K562 (cell line): ENCODE measurements around the gene PCK1. TPM values are rescaled to one million over a fixed set of nuclear protein-coding genes. Genes with fewer than 3 reads are reported as not detected.
A peak's percentile ranks its signal among the peaks of the same experiment; 100 is the strongest.

Experiments used
- KDM2B ChIP-seq: fragments of 250-450 bp; sonication (Bioruptor Pico); IDR thresholded peaks from 2 replicates; pipeline ENCODE4 v1.8.0; 2021; ENCODE audit warnings: mild to moderate bottlenecking, moderate library complexity
- SIX5 ChIP-seq, 2 experiments: IDR thresholded peaks; 2 replicates each; pipeline ENCODE4 v1.6.1; 2011; ENCODE audit warnings: low read length in 2 of 2, borderline replicate concordance in 1 of 2, low read depth in 1 of 2, mild to moderate bottlenecking in 1 of 2, moderate library complexity in 1 of 2; ENCODE audit not compliant: insufficient read depth in 1 of 2
- SLC30A9 ChIP-seq: fragments of 250-450 bp; sonication (Bioruptor Pico); IDR thresholded peaks from 2 replicates; pipeline ENCODE4 v1.8.0; 2022; ENCODE audit warnings: mild to moderate bottlenecking, moderate library complexity
- SOX6 ChIP-seq: fragments of 450-650 bp; IDR thresholded peaks from 2 replicates; pipeline ENCODE4 v1.6.1; 2014; ENCODE audit warnings: mild to moderate bottlenecking
- SREBF1 ChIP-seq: fragments of 150-350 bp; IDR thresholded peaks from 2 replicates; pipeline ENCODE4 v1.6.1; 2014; ENCODE audit warnings: antibody characterized with exemption, low read depth, low read length, borderline replicate concordance
- ZC3H8 ChIP-seq: fragments of 450-650 bp; IDR thresholded peaks from 2 replicates; pipeline ENCODE4 v1.6.1; 2017
- ZNF41 ChIP-seq: fragments of 250-450 bp; sonication (Bioruptor Pico); conservative IDR thresholded peaks from 2 replicates; pipeline ENCODE4 v1.4.0; 2020; ENCODE audit warnings: mild to moderate bottlenecking
- ZNF668 ChIP-seq: fragments of 250-450 bp; sonication (Bioruptor Pico); IDR thresholded peaks from 2 replicates; pipeline ENCODE4 v1.8.0; 2022; ENCODE audit warnings: mild to moderate bottlenecking, inconsistent platforms
- polyA plus RNA-seq, 8 experiments: library from polyadenylated mRNA; depleted of rRNA in 4 of 8; stranded (reverse) in 5 of 8; unstranded in 3 of 8; fragments of >200 nt; fragmentation: Nextera tagmentation in 2 of 8; fragmentation: Illumina TruSeq in 1 of 8; extraction: Ambion mirVana in 2 of 8; extraction: Trizol in 1 of 8; gene quantifications; 2 replicates each; pipeline versions ENCODE4 v1.2.1 to v1.2.3, GENCODE V29; 2011 to 2014; ENCODE audit warnings: inconsistent platforms in 1 of 8, missing spikeins in 1 of 8
- total RNA-seq, 7 experiments: library from RNA; depleted of rRNA in 6 of 7; stranded (reverse); fragments of >200 nt in 6 of 7; fragmentation: Illumina TruSeq in 2 of 7; extraction: Trizol in 2 of 7; gene quantifications; 2 replicates each; pipeline versions ENCODE4 v1.2.1 to v1.2.3, GENCODE V29; 2011 to 2021; ENCODE audit warnings: low replicate concordance in 1 of 7
- TF ChIP-seq, protein P1 (sequence below): fragments of 450-650 bp; IDR thresholded peaks from 2 replicates; pipeline ENCODE4 v1.7.0; 2016; ENCODE audit warnings: borderline replicate concordance
- TF ChIP-seq, protein P2 (sequence below): fragments of 450-650 bp; formaldehyde crosslinking; IDR thresholded peaks from 2 replicates; pipeline ENCODE4 v1.4.0; 2020; ENCODE audit warnings: mild to moderate bottlenecking, moderate library complexity
- TF ChIP-seq, protein P3 (sequence below), 2 experiments: fragments of 450-650 bp in 1 of 2; IDR thresholded peaks; 2 replicates each; pipeline ENCODE4 v1.6.1; 2011 to 2017; ENCODE audit warnings: low read depth in 2 of 2, antibody characterized with exemption in 1 of 2, borderline replicate concordance in 1 of 2, low read length in 1 of 2, mild to moderate bottlenecking in 1 of 2, mixed read lengths in 1 of 2; ENCODE audit not compliant: control insufficient read depth in 1 of 2

Gene PCK1
- total and polyA plus RNA-seq, 9 of the 15 experiments (the other 6 are each of a cell fraction or from before 2014, with no cell fraction given), result 0.05 to 0.73 (median 0.15) TPM

DNA sequence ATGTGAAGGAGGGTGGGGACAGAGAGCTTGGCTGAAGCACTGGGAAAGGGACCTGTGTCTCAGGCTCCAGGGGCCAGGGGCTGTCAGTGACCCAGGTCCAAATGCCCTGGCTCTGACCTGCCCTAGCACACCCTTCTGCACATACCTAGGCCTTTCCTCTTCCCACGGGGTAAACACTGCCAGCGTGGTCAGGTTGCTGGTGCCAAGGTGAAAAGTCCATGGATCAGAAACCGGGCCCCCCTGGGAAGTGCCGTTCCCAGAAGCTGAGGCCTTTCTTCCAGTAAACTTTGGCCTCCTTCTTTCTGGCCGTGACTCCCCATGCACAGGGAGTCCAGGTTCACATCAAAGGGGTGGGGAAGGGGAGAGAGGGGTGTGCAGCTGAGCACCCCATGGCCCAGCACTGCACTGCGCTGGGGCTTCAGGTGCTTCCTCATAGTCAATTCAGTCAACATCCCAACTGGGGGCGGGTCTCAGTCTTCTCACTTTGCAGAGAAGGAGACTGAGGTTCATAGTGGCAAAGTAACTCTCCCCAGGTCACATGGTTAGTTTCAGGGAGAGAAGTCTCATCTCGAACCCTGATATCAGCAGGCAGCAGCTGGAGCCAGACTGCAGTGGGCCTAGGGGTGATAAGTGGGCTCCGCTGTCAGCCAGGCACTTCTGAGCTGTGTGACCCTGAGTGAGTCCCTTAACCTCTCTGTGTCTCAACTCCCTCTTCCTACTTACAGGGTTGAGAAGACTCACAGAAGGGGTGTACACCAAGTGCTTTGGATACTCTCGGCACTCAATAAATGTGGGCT lies 17.0 kb downstream of the PCK1 start (continued):
- TF ChIP-seq, protein P1, sequence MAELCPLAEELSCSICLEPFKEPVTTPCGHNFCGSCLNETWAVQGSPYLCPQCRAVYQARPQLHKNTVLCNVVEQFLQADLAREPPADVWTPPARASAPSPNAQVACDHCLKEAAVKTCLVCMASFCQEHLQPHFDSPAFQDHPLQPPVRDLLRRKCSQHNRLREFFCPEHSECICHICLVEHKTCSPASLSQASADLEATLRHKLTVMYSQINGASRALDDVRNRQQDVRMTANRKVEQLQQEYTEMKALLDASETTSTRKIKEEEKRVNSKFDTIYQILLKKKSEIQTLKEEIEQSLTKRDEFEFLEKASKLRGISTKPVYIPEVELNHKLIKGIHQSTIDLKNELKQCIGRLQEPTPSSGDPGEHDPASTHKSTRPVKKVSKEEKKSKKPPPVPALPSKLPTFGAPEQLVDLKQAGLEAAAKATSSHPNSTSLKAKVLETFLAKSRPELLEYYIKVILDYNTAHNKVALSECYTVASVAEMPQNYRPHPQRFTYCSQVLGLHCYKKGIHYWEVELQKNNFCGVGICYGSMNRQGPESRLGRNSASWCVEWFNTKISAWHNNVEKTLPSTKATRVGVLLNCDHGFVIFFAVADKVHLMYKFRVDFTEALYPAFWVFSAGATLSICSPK, result no peak
- TF ChIP-seq, protein P2, sequence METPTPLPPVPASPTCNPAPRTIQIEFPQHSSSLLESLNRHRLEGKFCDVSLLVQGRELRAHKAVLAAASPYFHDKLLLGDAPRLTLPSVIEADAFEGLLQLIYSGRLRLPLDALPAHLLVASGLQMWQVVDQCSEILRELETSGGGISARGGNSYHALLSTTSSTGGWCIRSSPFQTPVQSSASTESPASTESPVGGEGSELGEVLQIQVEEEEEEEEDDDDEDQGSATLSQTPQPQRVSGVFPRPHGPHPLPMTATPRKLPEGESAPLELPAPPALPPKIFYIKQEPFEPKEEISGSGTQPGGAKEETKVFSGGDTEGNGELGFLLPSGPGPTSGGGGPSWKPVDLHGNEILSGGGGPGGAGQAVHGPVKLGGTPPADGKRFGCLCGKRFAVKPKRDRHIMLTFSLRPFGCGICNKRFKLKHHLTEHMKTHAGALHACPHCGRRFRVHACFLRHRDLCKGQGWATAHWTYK, result no peak
- TF ChIP-seq SIX5 (IDR thresholded peaks at IDR 0.05; ENCODE audit: borderline replicate concordance in 1 of 2, insufficient read depth in 1 of 2, low read depth in 1 of 2, low read length in 2 of 2), result no peak
- TF ChIP-seq KDM2B (CRISPR knock-in tag), result no peak
- no peak for TF ChIP-seq ZNF41 (CRISPR knock-in tag)
- no peak for TF ChIP-seq ZNF668 (CRISPR knock-in tag)
- TF ChIP-seq, protein P3, sequence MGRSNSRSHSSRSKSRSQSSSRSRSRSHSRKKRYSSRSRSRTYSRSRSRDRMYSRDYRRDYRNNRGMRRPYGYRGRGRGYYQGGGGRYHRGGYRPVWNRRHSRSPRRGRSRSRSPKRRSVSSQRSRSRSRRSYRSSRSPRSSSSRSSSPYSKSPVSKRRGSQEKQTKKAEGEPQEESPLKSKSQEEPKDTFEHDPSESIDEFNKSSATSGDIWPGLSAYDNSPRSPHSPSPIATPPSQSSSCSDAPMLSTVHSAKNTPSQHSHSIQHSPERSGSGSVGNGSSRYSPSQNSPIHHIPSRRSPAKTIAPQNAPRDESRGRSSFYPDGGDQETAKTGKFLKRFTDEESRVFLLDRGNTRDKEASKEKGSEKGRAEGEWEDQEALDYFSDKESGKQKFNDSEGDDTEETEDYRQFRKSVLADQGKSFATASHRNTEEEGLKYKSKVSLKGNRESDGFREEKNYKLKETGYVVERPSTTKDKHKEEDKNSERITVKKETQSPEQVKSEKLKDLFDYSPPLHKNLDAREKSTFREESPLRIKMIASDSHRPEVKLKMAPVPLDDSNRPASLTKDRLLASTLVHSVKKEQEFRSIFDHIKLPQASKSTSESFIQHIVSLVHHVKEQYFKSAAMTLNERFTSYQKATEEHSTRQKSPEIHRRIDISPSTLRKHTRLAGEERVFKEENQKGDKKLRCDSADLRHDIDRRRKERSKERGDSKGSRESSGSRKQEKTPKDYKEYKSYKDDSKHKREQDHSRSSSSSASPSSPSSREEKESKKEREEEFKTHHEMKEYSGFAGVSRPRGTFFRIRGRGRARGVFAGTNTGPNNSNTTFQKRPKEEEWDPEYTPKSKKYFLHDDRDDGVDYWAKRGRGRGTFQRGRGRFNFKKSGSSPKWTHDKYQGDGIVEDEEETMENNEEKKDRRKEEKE (IDR thresholded peaks at IDR 0.05; ENCODE audit: borderline replicate concordance in 1 of 2, control insufficient read depth in 1 of 2, low read depth in 2 of 2, low read length in 1 of 2), result no peak
- TF ChIP-seq SOX6, result peak; percentile 31; the same call in 1 of the 2 replicates
- no peak for TF ChIP-seq SLC30A9 (CRISPR knock-in tag)
- no peak for TF ChIP-seq ZC3H8
- TF ChIP-seq SREBF1, result no peak
